Ishikawa (cell line): ENCODE measurements around the gene TNFAIP2.

Experiments
- EP300 ChIP-seq: IDR thresholded peaks from 2 replicates; pipeline ENCODE4 v1.6.1; 2012; ENCODE audit warnings: borderline replicate concordance
- TF ChIP-seq, protein P1 (sequence below): IDR thresholded peaks from 2 replicates; pipeline ENCODE4 v1.6.1; 2012; ENCODE audit warnings: low read depth, mild to moderate bottlenecking

DNA sequence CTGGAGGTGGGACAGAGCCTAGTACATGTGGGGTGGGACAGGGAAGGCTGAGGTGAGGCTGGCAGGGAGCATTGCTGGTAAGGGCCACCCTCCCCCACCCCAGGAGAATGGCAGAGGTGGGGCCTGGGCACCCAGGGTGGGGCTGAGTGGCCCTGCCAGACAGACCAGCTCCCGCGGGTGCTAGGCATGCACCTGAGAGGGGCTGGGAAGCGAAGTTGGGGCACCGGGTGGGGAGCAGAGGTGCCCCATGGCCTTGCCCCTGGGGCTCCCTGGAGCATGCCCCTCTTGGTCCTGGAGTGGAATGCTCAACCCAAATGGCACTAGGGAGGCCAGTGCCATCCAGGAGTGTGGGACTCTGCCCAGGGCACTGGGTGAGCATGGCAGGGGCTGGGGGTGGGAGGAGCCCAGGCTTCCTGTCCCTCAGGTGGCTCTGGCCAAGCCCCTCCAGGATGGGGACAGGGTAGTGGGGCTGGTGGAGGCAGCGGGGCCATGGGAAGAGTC is 1.3 kb downstream of the TNFAIP2 start:
- TF ChIP-seq EP300, result no peak
- TF ChIP-seq, protein P1, sequence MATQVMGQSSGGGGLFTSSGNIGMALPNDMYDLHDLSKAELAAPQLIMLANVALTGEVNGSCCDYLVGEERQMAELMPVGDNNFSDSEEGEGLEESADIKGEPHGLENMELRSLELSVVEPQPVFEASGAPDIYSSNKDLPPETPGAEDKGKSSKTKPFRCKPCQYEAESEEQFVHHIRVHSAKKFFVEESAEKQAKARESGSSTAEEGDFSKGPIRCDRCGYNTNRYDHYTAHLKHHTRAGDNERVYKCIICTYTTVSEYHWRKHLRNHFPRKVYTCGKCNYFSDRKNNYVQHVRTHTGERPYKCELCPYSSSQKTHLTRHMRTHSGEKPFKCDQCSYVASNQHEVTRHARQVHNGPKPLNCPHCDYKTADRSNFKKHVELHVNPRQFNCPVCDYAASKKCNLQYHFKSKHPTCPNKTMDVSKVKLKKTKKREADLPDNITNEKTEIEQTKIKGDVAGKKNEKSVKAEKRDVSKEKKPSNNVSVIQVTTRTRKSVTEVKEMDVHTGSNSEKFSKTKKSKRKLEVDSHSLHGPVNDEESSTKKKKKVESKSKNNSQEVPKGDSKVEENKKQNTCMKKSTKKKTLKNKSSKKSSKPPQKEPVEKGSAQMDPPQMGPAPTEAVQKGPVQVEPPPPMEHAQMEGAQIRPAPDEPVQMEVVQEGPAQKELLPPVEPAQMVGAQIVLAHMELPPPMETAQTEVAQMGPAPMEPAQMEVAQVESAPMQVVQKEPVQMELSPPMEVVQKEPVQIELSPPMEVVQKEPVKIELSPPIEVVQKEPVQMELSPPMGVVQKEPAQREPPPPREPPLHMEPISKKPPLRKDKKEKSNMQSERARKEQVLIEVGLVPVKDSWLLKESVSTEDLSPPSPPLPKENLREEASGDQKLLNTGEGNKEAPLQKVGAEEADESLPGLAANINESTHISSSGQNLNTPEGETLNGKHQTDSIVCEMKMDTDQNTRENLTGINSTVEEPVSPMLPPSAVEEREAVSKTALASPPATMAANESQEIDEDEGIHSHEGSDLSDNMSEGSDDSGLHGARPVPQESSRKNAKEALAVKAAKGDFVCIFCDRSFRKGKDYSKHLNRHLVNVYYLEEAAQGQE, result no peak
